Endothelial cell (in vitro differentiated cells): ENCODE results near the gene ADAM12. TPM values are rescaled to one million over a fixed set of nuclear protein-coding genes. Genes with fewer than 3 reads are reported as not detected.

Experiments used
- DNase-seq: peaks from one replicate; pipeline ENCODE4 v3.0.0; 2021; ENCODE audit warnings: low spot score
- H3K27ac Mint-ChIP-seq: one replicate; pipeline ENCODE4 v1.8.0; 2021; ENCODE audit warnings: mixed read lengths, inconsistent platforms; ENCODE audit not compliant: unreplicated experiment
- H3K27me3 Mint-ChIP-seq: one replicate; pipeline ENCODE4 v1.8.0; 2021; ENCODE audit warnings: mild to moderate bottlenecking, moderate library complexity, mixed read lengths, inconsistent platforms; ENCODE audit not compliant: unreplicated experiment
- H3K36me3 Mint-ChIP-seq: one replicate; pipeline ENCODE4 v1.8.0; 2021; ENCODE audit warnings: mild to moderate bottlenecking, low read depth, mixed read lengths, inconsistent platforms; ENCODE audit not compliant: unreplicated experiment
- H3K4me1 Mint-ChIP-seq: one replicate; pipeline ENCODE4 v1.8.0; 2021; ENCODE audit warnings: mild to moderate bottlenecking, mixed read lengths, inconsistent platforms; ENCODE audit not compliant: unreplicated experiment
- H3K4me3 Mint-ChIP-seq: one replicate; pipeline ENCODE4 v1.8.0; 2021; ENCODE audit warnings: mild to moderate bottlenecking, mixed read lengths, inconsistent platforms; ENCODE audit not compliant: unreplicated experiment
- H3K9me3 Mint-ChIP-seq: one replicate; pipeline ENCODE4 v1.8.0; 2021; ENCODE audit warnings: mixed read lengths, inconsistent platforms; ENCODE audit not compliant: unreplicated experiment
- CTCF ChIP-seq: fragments of 200-600 bp; sonication (generic); IDR thresholded peaks from one replicate; pipeline ENCODE4 v1.5.0; 2021; ENCODE audit warnings: antibody characterized with exemption; ENCODE audit not compliant: unreplicated experiment
- total RNA-seq: library from RNA; stranded (reverse); fragmentation: NEBNext Ultra II Directional; extraction: Animal tissue kit (Norgen Biotek cat#: 25700); gene quantifications from one replicate; pipeline ENCODE4 v1.2.1, GENCODE V29; 2021; ENCODE audit not compliant: unreplicated experiment

ADAM12 gene
- total RNA-seq, 1 donor from 2014 or later: 9.0 TPM

GRCh38 chr10:126109893-126110292 lies 278.4 kb downstream of the ADAM12 start:
- DNase-seq: no peak
- H3K27ac Mint-ChIP-seq: no peak overlapping the region
- H3K4me3 Mint-ChIP-seq: no peak overlapping the region
- no peaks in the 10 kb centered on the region for H3K9me3 Mint-ChIP-seq
- peaks cover 3% of the 10 kb centered on the region for H3K27me3 Mint-ChIP-seq
- H3K4me1 Mint-ChIP-seq: peaks cover 5% of the 10 kb centered on the region
- no peak for TF ChIP-seq CTCF
- H3K36me3 Mint-ChIP-seq: peaks cover 6% of the 10 kb centered on the region

GRCh38 chr10:126108693-126109092 lies 279.6 kb downstream of the ADAM12 start:
- no peak overlapping the region for H3K27ac Mint-ChIP-seq
- no peak overlapping the region for H3K4me3 Mint-ChIP-seq
- no peaks in the 10 kb centered on the region for H3K9me3 Mint-ChIP-seq
- H3K36me3 Mint-ChIP-seq: peaks cover 6% of the 10 kb centered on the region
- peaks cover 2% of the 10 kb centered on the region for H3K4me1 Mint-ChIP-seq
- DNase-seq: no peak
- no peak for TF ChIP-seq CTCF
- H3K27me3 Mint-ChIP-seq: peaks cover 3% of the 10 kb centered on the region

GRCh38 chr10:126104767-126105166 lies 283.5 kb downstream of the ADAM12 start:
- TF ChIP-seq CTCF: no peak
- Mint-ChIP-seq H3K36me3 (peaks cover 3% of the 10 kb centered on the region), H3K4me1 (no peaks in the 10 kb centered on the region), H3K27ac (no peak overlapping the region), H3K27me3 (peaks cover 4% of the 10 kb centered on the region), H3K4me3 (no peak overlapping the region), H3K9me3 (no peaks in the 10 kb centered on the region)
- no peak for DNase-seq

- Mint-ChIP-seq H3K27me3 (peaks cover 4% of the 10 kb centered on the region), H3K4me3 (no peak overlapping the region), H3K4me1 (no peaks in the 10 kb centered on the region), H3K27ac (no peak overlapping the region), H3K9me3 (no peaks in the 10 kb centered on the region), H3K36me3 (peaks cover 3% of the 10 kb centered on the region)
- DNase-seq: no peak
- no peak for TF ChIP-seq CTCF
These were observed 285.6 kb downstream of the ADAM12 start for GRCh38 chr10:126102636-126103035.

GRCh38 chr10:126101736-126102135 lies 286.5 kb downstream of the ADAM12 start:
- Mint-ChIP-seq H3K36me3 (peaks cover 1% of the 10 kb centered on the region), H3K9me3 (no peaks in the 10 kb centered on the region), H3K4me1 (no peaks in the 10 kb centered on the region), H3K4me3 (no peak overlapping the region), H3K27ac (no peak overlapping the region), H3K27me3 (peaks cover 2% of the 10 kb centered on the region)
- DNase-seq: no peak
- no peak for TF ChIP-seq CTCF
